ENCODE data around the gene RBBP4.
"Not testable (repeated sequence)": the region's sequence is repeated elsewhere in the genome, so short reads cannot be mapped to it uniquely, and the experiment has no call there.

Gene RBBP4

DNA sequence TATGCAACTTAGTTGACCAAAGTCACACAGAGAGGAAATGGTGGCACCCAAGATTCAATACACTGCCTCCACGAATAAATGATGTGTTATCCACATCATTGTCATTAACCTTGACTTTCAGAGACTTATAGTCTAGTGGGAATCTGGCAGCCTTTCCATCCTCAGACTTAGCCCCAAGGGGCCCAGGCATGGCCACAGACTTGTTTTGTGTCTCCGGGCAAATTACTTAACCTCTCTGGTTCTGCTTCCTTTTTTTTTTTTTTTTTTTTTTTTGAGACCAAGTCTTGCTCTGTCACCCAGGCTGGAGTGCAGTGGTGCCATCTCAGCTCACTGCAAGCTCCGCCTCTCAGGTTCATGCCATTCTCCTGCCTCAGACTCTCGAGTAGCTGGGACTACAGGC lies 60.2 kb downstream of the RBBP4 start:
- H3K4me3 Mint-ChIP-seq; H3K36me3 Mint-ChIP-seq; H3K9me3 Mint-ChIP-seq; ATAC-seq (replicated peaks); H3K27ac Mint-ChIP-seq; DNase-seq: not testable (repeated sequence)
- Mint-ChIP-seq H3K4me1 (peaks cover 8 to 15% of the 10 kb centered on the region in 2 donors), H3K27me3 (peaks cover 4 to 26% of the 10 kb centered on the region in 2 donors)

DNA sequence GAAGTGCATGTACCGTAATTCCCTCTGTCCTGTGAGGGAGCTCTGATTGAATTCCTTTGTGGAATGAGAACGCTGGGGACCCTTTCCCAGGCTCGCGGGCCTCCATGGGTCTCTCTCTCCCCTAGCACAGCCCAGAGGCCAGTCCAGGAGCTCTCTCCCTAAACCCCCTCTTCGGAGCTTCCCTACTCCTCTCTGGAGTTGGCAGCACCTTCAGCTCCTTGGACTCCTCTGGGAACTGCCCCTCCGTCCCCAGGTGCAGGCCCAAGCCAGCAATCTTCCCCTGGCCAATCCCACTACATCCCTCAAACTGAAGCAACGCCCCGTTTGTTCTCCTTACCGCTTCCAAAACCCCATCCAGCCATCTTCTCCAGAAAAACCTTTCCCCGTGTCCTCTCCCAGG lies 62.1 kb downstream of the RBBP4 start:
- Mint-ChIP-seq H3K4me3 (peak overlapping the region; percentile 70 to 72), H3K4me1 (peaks cover 9 to 29% of the 10 kb centered on the region in 2 donors), H3K27ac (no peak overlapping the region), H3K9me3 (no peaks in the 10 kb centered on the region), H3K36me3 (no peaks in the 10 kb centered on the region), H3K27me3 (peaks cover 8 to 27% of the 10 kb centered on the region in 2 donors)
- ATAC-seq (replicated peaks) = no peak
- DNase-seq = no peak

DNA sequence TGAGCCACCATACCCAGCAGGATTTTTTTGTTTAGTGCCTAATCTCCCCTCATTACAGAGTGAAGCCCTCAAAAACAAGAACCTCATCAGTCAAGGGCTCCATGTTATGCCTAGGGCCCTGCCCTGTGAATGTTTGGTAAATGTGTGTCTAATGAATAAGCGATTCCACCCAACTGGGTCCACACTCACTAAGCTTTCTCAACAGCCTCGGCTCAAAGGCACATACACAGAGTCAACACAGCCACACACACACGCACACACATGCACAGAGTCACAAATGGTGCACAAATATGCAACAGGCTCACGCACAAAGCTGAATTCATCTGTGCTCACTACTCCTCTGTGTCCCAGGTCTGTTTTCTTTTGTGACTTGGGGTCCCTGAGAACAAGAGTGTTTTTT lies 63.3 kb downstream of the RBBP4 start:
- peaks cover 9 to 29% of the 10 kb centered on the region in 2 donors for H3K4me1 Mint-ChIP-seq
- H3K36me3 Mint-ChIP-seq = no peaks in the 10 kb centered on the region
- no peak overlapping the region for H3K4me3 Mint-ChIP-seq
- peaks cover 19 to 38% of the 10 kb centered on the region in 2 donors for H3K27me3 Mint-ChIP-seq
- no peak overlapping the region for H3K27ac Mint-ChIP-seq
- DNase-seq (no peak), ATAC-seq (replicated peaks) (no peak)
- no peaks in the 10 kb centered on the region for H3K9me3 Mint-ChIP-seq

DNA sequence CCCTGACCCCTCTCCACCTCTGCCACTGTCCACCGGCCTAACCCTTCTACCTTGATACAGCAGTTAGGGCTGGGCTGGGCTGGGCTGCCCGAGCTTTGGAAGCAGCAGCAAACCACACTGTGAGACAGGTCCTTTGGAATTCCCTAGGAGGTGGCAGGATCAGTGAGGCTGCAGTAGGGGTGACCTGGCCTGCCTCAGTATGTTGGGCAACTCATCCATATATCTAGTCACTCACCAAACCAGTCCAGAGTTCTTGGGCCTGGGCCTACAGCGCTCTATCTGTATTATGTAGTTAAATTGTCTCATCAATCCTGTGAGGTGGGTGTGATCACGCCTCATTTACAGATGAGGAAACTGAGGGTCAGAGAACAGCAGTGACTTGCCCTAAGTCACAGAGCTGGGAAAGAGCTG lies 64.9 kb downstream of the RBBP4 start:
- Mint-ChIP-seq H3K9me3 (no peaks in the 10 kb centered on the region), H3K4me3 (no peak overlapping the region), H3K27ac (no peak overlapping the region), H3K27me3 (peaks cover 30 to 50% of the 10 kb centered on the region in 2 donors), H3K36me3 (no peaks in the 10 kb centered on the region), H3K4me1 (peaks cover 9 to 29% of the 10 kb centered on the region in 2 donors)
- no peak for DNase-seq
- ATAC-seq (replicated peaks) = no peak

DNA sequence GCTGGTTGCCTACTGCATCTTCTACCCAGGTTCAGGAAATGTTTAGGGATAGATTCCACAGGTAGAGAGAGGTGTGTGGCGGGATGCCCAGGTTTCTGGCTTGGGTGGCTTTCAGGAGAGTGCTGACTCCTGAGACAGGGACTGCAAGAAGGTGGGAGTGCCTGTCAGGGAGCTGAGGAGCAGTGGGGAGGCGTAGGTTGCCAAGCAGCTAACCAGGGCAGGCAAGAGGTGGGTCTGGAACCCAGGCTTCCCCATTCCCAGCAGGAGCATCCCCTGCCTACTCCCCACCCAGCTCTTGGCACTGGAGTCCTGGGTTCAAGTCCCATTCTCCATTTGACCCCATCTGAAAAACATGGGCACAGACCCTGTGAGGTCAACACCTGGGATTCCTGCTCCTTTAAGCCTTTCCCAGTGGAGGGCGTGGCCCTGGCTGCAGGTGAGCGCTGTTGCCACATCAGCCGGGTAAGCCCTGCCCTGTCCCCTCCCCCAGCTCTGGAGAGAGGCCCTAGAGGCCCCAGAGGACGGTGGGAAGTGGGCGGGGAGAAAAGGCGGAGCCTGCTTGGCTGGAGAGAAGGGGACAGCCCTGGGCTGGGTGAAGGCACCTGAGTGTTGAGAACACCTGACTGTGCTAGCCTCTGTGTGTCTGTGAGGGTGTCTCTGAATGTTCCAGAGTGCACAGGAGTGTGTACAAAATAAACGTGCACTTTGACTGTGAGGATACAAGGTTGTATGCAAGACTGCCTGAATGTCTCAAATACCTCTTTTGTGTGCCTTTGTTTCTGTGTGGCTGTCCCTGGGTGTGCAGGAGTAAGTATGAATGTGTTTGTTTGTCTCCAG lies 65.5 kb downstream of the RBBP4 start:
- no peak overlapping the region for H3K4me3 Mint-ChIP-seq

DNA sequence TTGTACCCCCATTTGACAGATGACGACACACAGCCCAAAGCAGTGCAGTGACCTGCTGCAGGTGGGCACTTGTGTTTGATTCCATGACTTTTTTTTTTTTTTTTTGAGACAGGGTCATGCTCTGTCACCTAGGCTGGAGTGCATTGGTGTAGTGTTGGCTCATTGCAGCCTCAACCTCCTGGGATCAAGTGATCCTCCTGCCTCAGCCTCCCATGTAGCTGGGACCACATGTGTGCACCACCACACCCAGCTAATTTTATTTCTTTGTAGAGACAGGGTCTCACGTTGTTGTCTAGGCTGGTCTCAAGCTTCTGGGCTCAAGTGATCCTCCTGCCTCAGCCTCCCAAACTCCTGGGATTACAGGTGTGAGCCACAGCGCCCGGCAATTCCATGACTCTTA lies 66.5 kb downstream of the RBBP4 start:
- Mint-ChIP-seq H3K4me3 (no peak overlapping the region), H3K4me1 (peaks cover 5 to 23% of the 10 kb centered on the region in 2 donors), H3K27ac (no peak overlapping the region), H3K9me3 (no peaks in the 10 kb centered on the region), H3K27me3 (peaks cover 40 to 58% of the 10 kb centered on the region in 2 donors), H3K36me3 (no peaks in the 10 kb centered on the region)
- DNase-seq = no peak
- no peak for ATAC-seq (replicated peaks)

More for the DNA sequence above, 65.5 kb downstream of the RBBP4 start:
- Mint-ChIP-seq H3K27ac (no peak overlapping the region), H3K9me3 (no peaks in the 10 kb centered on the region), H3K36me3 (no peaks in the 10 kb centered on the region), H3K27me3 (peaks cover 34 to 55% of the 10 kb centered on the region in 2 donors), H3K4me1 (peaks cover 9 to 29% of the 10 kb centered on the region in 2 donors)
- DNase-seq (peak; percentile 47), ATAC-seq (replicated peaks) (peak; percentile 75 to 79)

DNA sequence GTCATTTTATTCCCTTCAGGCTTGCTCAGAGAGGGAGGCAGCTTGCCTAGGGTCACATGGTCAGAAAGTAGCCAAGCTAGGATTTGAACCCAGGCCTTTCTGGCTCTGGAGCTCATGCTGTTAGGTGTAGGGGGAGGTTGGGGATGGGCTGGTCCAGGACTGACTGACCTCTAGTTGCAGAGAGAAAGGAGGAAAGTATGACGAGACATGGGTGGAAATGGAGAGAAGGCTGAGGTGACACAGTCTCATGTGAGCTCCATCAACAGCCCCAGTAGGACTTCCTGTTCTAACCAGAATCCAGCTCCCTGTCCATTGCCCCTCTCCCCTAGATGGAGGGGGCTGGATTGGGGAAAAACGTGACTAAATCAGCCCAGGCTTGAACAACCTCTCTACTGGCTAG lies 67.0 kb downstream of the RBBP4 start:
- Mint-ChIP-seq H3K9me3 (no peaks in the 10 kb centered on the region), H3K4me3 (no peak overlapping the region), H3K27ac (no peak overlapping the region), H3K27me3 (peaks cover 40 to 63% of the 10 kb centered on the region in 2 donors), H3K4me1 (peaks cover 5 to 22% of the 10 kb centered on the region in 2 donors), H3K36me3 (no peaks in the 10 kb centered on the region)
- DNase-seq (no peak), ATAC-seq (replicated peaks) (no peak)

DNA sequence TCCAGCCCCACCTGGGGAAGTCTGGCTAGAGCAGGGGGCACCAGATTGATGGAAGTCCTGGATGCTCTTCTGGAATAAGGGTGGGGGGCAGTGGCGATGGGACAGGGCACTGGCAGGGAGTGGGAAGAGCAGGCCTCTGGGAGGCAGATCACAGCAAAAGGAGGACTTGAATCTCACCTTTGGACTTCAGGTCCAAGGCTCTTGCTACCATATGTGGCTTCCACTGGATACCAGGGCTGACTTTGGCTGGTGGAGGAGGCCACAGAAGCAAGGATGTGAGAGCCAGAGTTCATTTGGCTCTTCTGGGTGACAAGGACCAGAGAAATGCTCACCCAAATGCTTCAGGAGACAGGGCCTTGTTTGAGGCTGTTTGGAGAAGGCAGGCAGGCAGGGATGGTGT lies 67.5 kb downstream of the RBBP4 start:
- peaks cover 36 to 63% of the 10 kb centered on the region in 2 donors for H3K27me3 Mint-ChIP-seq
- H3K36me3 Mint-ChIP-seq = no peaks in the 10 kb centered on the region
- DNase-seq (no peak), ATAC-seq (replicated peaks) (no peak)
- H3K4me3 Mint-ChIP-seq = no peak overlapping the region
- H3K9me3 Mint-ChIP-seq = no peaks in the 10 kb centered on the region
- H3K4me1 Mint-ChIP-seq = peaks cover 3 to 17% of the 10 kb centered on the region in 2 donors
- H3K27ac Mint-ChIP-seq = no peak overlapping the region

DNA sequence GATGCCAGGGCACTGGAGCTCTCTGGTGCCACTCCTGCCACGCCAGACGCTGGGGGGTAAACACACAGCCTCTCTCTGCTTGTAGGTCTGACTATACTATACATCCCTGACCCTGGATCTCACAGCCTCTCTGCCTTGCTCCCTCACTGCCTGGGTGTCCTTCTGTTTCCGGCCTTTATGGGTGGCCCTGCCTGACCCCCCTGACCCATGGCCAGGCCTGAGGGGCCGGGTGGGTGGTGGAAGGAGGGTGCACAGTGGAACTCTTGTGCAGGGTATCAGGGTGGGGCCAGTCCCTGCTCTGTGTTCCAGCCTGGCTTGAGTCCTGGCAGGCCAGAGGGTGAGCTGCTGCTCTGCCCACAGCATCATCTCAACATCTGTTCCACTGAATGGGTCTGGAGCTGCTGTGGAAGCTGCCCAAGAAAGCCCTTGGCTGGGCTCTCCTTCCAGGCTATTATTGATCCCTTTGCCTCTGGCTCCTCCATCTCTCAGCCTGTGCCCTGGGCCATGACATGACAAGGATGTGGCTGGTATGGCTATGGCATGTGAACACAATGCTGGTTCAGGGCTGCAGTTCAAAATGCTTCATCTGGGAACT lies 68.8 kb downstream of the RBBP4 start:
- no peaks in the 10 kb centered on the region for H3K36me3 Mint-ChIP-seq
- no peak for ATAC-seq (replicated peaks)
- H3K27ac Mint-ChIP-seq = no peak overlapping the region
- H3K27me3 Mint-ChIP-seq = peaks cover 40 to 69% of the 10 kb centered on the region in 2 donors
- no peaks in the 10 kb centered on the region for H3K9me3 Mint-ChIP-seq
- peaks cover 3 to 18% of the 10 kb centered on the region in 2 donors for H3K4me1 Mint-ChIP-seq
- no peak overlapping the region for H3K4me3 Mint-ChIP-seq
- no peak for DNase-seq

DNA sequence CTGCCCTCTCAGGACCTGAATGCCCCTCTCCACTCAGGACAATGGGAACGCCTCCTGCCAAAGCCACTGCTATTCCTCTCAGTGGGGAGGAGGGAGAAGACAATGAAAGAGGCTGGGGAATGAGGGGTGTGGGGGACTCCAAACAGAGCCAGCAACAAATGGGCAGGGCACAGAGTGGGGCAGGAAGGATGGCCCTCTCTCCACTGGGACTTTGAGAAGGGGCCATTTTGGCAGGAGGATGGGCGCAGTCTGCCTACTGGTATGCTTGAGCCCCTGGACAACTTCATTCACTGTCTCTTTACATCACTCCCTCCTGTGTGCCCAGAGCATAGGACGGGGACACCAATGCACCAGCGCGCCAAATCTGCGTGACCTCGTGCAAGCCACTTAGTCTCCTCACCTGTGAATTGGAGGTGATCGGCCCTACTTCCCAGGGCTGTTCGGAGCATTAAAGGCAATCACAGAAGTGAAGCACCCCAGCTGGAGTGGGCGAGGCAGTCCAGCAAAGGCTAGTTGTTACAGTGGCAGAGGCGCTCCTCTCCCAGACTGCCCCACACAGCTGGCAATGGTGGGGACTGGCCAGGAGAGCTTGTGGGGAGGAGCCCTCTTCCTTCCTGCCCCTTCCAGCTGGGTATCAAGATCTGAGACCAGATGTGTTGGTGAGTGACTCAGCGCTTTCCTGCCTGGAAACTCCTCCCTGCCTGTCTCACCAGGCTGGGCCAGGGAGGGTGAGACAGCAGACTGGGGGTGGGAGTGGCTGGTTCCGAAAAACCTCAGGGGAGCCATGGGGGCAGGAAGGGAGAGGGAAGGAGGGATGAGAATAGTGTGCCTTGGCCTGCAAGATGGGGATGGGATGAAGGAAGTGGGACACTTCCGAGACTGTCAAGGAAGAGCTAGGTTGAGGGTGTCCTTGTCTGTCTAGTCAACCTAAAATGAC lies 73.9 kb downstream of the RBBP4 start:
- Mint-ChIP-seq H3K27ac (no peak overlapping the region), H3K36me3 (no peaks in the 10 kb centered on the region), H3K27me3 (peaks cover 46 to 67% of the 10 kb centered on the region in 2 donors), H3K4me3 (no peak overlapping the region), H3K4me1 (peaks cover 4 to 7% of the 10 kb centered on the region in 2 donors), H3K9me3 (no peaks in the 10 kb centered on the region)
- ATAC-seq (replicated peaks) (peak; percentile 45 to 63), DNase-seq (no peak)

DNA sequence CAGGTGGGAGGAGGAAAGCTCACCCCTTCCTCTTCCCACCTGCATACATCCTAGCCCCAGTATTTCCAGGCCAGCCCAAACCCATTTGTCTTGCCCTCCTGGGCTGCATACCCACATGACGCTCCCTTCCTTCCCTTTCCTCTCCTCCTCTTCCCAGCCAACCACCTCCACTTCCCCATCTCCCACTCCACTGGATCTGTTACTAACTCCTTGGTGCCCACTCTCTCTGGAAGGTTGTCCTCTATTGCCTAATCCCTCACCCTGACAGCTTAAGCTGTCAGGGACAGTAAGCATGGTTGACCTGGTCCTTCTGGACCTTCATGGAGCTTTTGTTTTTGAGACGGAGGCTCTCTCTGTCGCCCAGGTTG lies 74.6 kb downstream of the RBBP4 start:
- no peaks in the 10 kb centered on the region for H3K36me3 Mint-ChIP-seq
- no peak overlapping the region for H3K4me3 Mint-ChIP-seq
- DNase-seq = no peak
- peaks cover 4 to 7% of the 10 kb centered on the region in 2 donors for H3K4me1 Mint-ChIP-seq
- no peak overlapping the region for H3K27ac Mint-ChIP-seq
- no peaks in the 10 kb centered on the region for H3K9me3 Mint-ChIP-seq
- no peak for ATAC-seq (replicated peaks)
- H3K27me3 Mint-ChIP-seq = peaks cover 41 to 60% of the 10 kb centered on the region in 2 donors

DNA sequence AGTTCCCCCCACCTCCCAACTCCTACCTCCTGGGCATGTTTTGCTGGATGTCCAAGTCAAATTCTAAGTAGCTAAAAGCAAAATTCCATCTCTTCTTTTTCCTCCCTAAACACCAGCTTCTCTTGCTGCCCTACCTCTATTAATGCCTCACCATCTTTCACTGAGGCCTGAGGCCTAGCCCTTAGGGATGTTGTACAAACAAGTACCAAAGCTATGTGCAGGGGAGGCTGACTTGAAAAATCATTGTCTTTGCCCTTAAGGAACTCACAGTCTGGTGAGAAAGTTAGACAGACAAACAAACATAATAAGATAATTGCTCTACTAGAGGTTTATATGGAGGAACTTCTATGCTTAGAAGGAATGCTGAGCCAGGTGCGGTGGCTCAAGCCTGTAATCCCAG lies 76.9 kb downstream of the RBBP4 start:
- Mint-ChIP-seq H3K36me3 (no peaks in the 10 kb centered on the region), H3K9me3 (no peaks in the 10 kb centered on the region), H3K4me1 (peaks cover 4 to 7% of the 10 kb centered on the region in 2 donors), H3K27me3 (peaks cover 29 to 42% of the 10 kb centered on the region in 2 donors), H3K27ac (no peak overlapping the region), H3K4me3 (no peak overlapping the region)
- no peak for ATAC-seq (replicated peaks)
- no peak for DNase-seq

DNA sequence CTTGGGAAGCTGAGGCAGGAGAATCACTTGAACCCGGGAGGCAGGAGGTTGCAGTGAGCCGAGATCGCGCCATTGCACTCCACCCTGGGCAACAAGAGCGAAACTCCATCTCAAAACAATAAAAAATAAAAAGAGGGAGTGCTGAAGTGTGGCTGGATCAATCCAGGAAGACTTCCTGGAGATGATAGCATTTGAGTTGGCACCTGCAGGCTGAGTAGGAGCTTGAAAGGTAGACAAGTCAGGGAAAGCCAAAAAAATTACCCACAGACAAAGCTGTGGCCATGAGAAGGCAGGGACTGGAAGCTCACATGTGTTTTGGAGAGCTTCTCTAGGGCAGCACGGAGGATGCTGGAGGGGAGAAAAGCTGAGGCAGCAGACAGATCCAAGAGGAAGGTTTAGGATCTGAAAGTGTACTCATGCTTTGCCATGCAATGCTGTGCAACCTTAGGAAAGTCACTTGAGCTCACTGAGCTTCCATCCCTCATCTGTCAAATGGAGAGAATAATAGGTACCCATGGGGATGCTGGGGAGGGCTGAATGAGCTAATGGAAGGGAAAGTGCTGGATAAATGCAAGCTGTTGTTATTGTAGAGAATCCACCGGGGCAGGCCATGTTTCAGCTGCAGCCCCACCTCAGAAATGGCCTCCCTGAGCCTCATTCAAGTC lies 77.5 kb downstream of the RBBP4 start:
- Mint-ChIP-seq H3K27ac (no peak overlapping the region), H3K4me3 (no peak overlapping the region), H3K4me1 (peaks cover 4 to 7% of the 10 kb centered on the region in 2 donors), H3K27me3 (peaks cover 32 to 40% of the 10 kb centered on the region in 2 donors), H3K9me3 (no peaks in the 10 kb centered on the region), H3K36me3 (no peaks in the 10 kb centered on the region)
- ATAC-seq (replicated peaks) (no peak), DNase-seq (no peak)
